ENCODE data around the gene TBC1D16.

DNA sequence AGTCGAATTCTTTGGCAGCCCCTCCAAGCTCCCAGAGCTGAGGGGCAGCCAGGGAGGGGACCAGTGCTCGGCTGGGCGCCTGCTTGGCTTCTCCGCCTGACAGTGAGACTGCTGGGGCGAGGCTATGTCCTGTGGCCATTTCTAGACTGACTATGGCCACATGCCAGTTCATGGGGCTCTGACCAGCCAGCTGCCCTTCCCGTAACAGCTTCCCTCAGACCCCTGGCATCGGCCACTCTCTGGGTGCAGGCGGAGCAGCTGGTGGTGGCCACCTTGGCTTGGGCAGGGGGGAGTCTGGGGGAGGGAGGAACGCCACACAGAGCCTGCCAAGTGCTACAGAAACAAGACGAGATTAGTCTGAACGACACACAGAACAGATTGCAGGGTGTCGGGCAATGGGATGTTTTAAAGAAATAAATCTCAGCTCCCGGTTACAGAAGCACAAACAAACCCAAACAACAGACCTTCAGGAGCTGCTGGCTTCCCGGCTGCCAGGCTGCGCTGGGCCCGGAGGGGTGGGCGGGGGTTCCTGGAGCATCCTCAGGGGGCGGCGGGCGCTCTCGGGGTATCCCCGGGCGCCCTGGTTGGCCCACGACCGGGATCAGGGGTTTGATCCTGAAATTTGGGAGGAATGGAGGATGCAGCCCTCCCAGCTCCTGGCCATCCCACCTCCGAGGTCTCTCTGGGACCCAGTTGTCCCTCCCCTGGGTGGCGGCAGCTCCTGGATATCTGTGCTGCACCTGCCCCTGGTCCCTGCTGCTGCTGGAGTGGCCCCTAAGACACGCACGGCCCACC is 34.5 kb downstream of the TBC1D16 start:
- TF ChIP-seq, protein P1, sequence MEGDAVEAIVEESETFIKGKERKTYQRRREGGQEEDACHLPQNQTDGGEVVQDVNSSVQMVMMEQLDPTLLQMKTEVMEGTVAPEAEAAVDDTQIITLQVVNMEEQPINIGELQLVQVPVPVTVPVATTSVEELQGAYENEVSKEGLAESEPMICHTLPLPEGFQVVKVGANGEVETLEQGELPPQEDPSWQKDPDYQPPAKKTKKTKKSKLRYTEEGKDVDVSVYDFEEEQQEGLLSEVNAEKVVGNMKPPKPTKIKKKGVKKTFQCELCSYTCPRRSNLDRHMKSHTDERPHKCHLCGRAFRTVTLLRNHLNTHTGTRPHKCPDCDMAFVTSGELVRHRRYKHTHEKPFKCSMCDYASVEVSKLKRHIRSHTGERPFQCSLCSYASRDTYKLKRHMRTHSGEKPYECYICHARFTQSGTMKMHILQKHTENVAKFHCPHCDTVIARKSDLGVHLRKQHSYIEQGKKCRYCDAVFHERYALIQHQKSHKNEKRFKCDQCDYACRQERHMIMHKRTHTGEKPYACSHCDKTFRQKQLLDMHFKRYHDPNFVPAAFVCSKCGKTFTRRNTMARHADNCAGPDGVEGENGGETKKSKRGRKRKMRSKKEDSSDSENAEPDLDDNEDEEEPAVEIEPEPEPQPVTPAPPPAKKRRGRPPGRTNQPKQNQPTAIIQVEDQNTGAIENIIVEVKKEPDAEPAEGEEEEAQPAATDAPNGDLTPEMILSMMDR (conservative IDR thresholded peaks at IDR 0.05; ENCODE audit: low read length), result no peak
- no peak for TF ChIP-seq EZH2phosphoT487 (IDR thresholded peaks at IDR 0.05; ENCODE audit: borderline replicate concordance)

Data from Loucy (cell line).